Mesendoderm (in vitro differentiated cells): ENCODE measurements around the gene MACROD1.

ENCODE experiments used
- DNase-seq: peaks from one replicate; pipeline ENCODE4 v3.0.0; 2013
- H2AK5ac ChIP-seq: 2 replicates; pipeline ENCODE4 v1.6.1; 2013; ENCODE audit warnings: low read length, inconsistent platforms
- H2BK120ac ChIP-seq: 2 replicates; pipeline ENCODE4 v1.6.1; 2013; ENCODE audit warnings: low read depth, mild to moderate bottlenecking, low read length, moderate library complexity, mixed read lengths
- H2BK15ac ChIP-seq: replicated peaks from 2 replicates; pipeline ENCODE4 v1.6.1; 2013; ENCODE audit warnings: low read depth, mild to moderate bottlenecking, moderate library complexity
- H2BK5ac ChIP-seq: 2 replicates; pipeline ENCODE4 v1.6.1; 2013; ENCODE audit warnings: low read length, inconsistent platforms
- H3K18ac ChIP-seq: 2 replicates; pipeline ENCODE4 v1.6.1; 2013; ENCODE audit warnings: mild to moderate bottlenecking, low read length, mixed read lengths
- H3K23ac ChIP-seq: one replicate; pipeline ENCODE4 v1.6.1; 2013; ENCODE audit warnings: low read length
- H3K27ac ChIP-seq: 2 replicates; pipeline ENCODE4 v1.5.1; 2013; ENCODE audit warnings: low read depth, mild to moderate bottlenecking, inconsistent platforms, low read length, moderate library complexity
- H3K27me3 ChIP-seq: 2 replicates; pipeline ENCODE4 v1.6.1; 2013; ENCODE audit warnings: low read length, control low read depth, mild to moderate bottlenecking, inconsistent platforms; ENCODE audit not compliant: insufficient read depth, poor library complexity
- H3K36me3 ChIP-seq: 2 replicates; pipeline ENCODE4 v1.6.1; 2013; ENCODE audit warnings: low read length, inconsistent platforms; ENCODE audit not compliant: control insufficient read depth, insufficient read depth
- H3K4ac ChIP-seq: one replicate; pipeline ENCODE4 v1.6.1; 2013; ENCODE audit warnings: low read depth, mild to moderate bottlenecking, low read length, moderate library complexity
- H3K4me1 ChIP-seq: 2 replicates; pipeline ENCODE4 v1.6.1; 2013; ENCODE audit warnings: low read depth, low read length, inconsistent platforms; ENCODE audit not compliant: control insufficient read depth
- H3K4me2 ChIP-seq: 2 replicates; pipeline ENCODE4 v1.6.1; 2013; ENCODE audit warnings: low read length
- H3K4me3 ChIP-seq: 2 replicates; pipeline ENCODE4 v1.5.1; 2013; ENCODE audit warnings: mild to moderate bottlenecking, low read length
- H3K56ac ChIP-seq: one replicate; pipeline ENCODE4 v1.6.1; 2013; ENCODE audit warnings: low read length
- H3K79me1 ChIP-seq: 2 replicates; pipeline ENCODE4 v1.6.1; 2013; ENCODE audit warnings: low read length, inconsistent platforms
- H3K79me2 ChIP-seq: 2 replicates; pipeline ENCODE4 v1.6.1; 2013; ENCODE audit warnings: mild to moderate bottlenecking, low read length; ENCODE audit not compliant: control insufficient read depth, insufficient read depth
- H3K9ac ChIP-seq: 2 replicates; pipeline ENCODE4 v1.6.1; 2013; ENCODE audit warnings: low read length, inconsistent platforms
- H4K5ac ChIP-seq: one replicate; pipeline ENCODE4 v1.6.1; 2013; ENCODE audit warnings: low read length
- H4K8ac ChIP-seq: one replicate; pipeline ENCODE4 v1.6.1; 2013; ENCODE audit warnings: low read depth, mild to moderate bottlenecking, control low read depth, low read length, moderate library complexity
- WGBS: extraction: QIAGEN DNeasy Blood & Tissue Kit; methylation state at CpG from one replicate; pipeline ENCODE4 v1.1.7; 2013; ENCODE audit warnings: low lambda C conversion rate, missing lambda C conversion rate; ENCODE audit not compliant: insufficient coverage; ENCODE audit errors: extremely low coverage; 5-methylcytosine and 5-hydroxymethylcytosine counted together

The MACROD1 gene

DNA sequence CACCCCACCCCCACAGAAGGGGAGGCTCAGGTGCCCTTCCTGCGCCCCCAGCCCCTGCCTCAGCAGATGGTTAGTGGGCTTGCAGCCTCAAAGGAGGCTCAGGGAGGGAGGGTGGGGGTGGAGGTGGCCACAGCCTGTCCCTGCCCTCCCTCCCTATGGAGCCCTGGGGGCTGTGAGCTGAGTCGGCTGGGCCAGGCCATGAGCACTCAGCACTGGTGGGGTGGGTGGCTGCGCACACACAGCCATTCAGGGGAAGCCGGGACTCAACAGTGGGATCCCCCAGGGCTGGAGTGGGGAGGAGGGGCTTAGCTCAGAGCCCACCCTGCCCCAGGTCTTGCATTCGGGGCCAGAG lies 80.0 kb downstream of the MACROD1 start:
- no peak for DNase-seq
- Histone ChIP-seq H3K23ac (no peak overlapping the region), H3K4me1 (no peaks in the 10 kb centered on the region), H3K79me2 (no peaks in the 10 kb centered on the region), H3K56ac (no peak overlapping the region), H3K79me1 (no peaks in the 10 kb centered on the region), H2BK5ac (no peak overlapping the region), H4K8ac (no peak overlapping the region), H3K27me3 (no peaks in the 10 kb centered on the region), H4K5ac (no peak overlapping the region), H2BK15ac (no peak overlapping the region), H2AK5ac (no peak overlapping the region), H3K27ac (no peak overlapping the region), H2BK120ac (no peak overlapping the region), H3K18ac (no peak overlapping the region), H3K4me3 (no peak overlapping the region), H3K4me2 (no peak overlapping the region), H3K4ac (no peak overlapping the region), H3K9ac (no peak overlapping the region), H3K36me3 (no peaks in the 10 kb centered on the region)
- WGBS: no CpG with 5 or more reads among the region's 5 CpGs

DNA sequence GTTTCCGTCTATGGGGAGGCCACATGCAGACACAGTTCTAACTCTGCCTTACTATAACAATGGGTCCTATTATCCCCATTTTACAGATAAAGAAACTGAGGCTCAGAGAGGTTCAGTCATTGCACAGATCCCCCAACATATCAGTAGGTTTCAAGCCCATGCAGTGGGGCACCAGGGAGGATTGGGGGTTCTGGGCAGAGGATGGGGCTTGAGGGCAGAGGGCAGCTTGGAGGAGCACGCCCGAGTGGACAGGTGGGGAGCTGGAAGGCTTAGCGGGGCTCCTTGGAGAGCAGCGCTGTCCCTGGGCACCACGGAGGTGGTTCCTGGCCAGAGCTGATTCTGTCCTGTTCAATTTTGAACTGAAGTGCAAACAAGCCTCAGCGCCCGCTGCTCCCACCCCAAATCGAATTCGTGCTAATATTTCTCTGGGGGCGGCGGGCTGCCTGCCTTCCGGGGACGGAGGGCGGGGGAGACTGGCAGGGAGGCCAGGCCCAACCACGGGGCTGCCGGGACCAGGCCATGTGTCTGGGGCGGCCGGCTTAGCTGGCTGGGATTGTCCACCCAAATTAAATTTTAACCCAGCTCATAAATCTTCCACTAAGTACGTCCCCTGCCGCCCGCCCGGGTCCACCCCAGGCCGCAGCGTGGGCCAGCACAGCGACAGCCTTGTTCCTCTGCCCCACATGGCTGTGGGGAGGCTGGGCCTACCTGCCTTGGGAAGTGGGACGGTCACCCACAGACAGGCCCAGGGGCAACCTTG lies 80.8 kb downstream of the MACROD1 start:
- no peaks in the 10 kb centered on the region for H3K4me1 ChIP-seq
- no peak overlapping the region for H2BK15ac ChIP-seq
- no peak overlapping the region for H2BK120ac ChIP-seq
- no peak overlapping the region for H3K9ac ChIP-seq
- H3K79me2 ChIP-seq: no peaks in the 10 kb centered on the region
- no peak overlapping the region for H3K56ac ChIP-seq
- H3K23ac ChIP-seq: no peak overlapping the region
- no peak overlapping the region for H4K5ac ChIP-seq
- H2BK5ac ChIP-seq: no peak overlapping the region
- no peak overlapping the region for H2AK5ac ChIP-seq
- no peak for DNase-seq
- H4K8ac ChIP-seq: no peak overlapping the region
- no peaks in the 10 kb centered on the region for H3K27me3 ChIP-seq
- no peak overlapping the region for H3K4me3 ChIP-seq
- no peak overlapping the region for H3K27ac ChIP-seq
- H3K4me2 ChIP-seq: no peak overlapping the region
- H3K4ac ChIP-seq: no peak overlapping the region
- no peak overlapping the region for H3K18ac ChIP-seq
- H3K79me1 ChIP-seq: no peaks in the 10 kb centered on the region
- H3K36me3 ChIP-seq: no peaks in the 10 kb centered on the region
- WGBS: no CpG with 5 or more reads among the region's 27 CpGs

- H3K79me1 ChIP-seq: no peaks in the 10 kb centered on the region
- H3K23ac ChIP-seq: no peak overlapping the region
- no peaks in the 10 kb centered on the region for H3K79me2 ChIP-seq
- H3K9ac ChIP-seq: no peak overlapping the region
- no peak overlapping the region for H3K4ac ChIP-seq
- H4K5ac ChIP-seq: no peak overlapping the region
- H3K56ac ChIP-seq: no peak overlapping the region
- no peak overlapping the region for H3K18ac ChIP-seq
- H3K36me3 ChIP-seq: no peaks in the 10 kb centered on the region
- H2BK5ac ChIP-seq: no peak overlapping the region
- H2AK5ac ChIP-seq: no peak overlapping the region
- no CpG with 5 or more reads among the region's 26 CpGs for WGBS
- no peak overlapping the region for H3K27ac ChIP-seq
- no peak overlapping the region for H4K8ac ChIP-seq
- no peak overlapping the region for H3K4me3 ChIP-seq
- no peak for DNase-seq
- no peak overlapping the region for H2BK15ac ChIP-seq
- no peak overlapping the region for H2BK120ac ChIP-seq
- no peaks in the 10 kb centered on the region for H3K27me3 ChIP-seq
- no peak overlapping the region for H3K4me2 ChIP-seq
- H3K4me1 ChIP-seq: no peaks in the 10 kb centered on the region
Observed at GRCh38 chr11:64084146-64084950, 81.6 kb downstream of the MACROD1 start.

GRCh38 chr11:64083398-64084080 lies 82.4 kb downstream of the MACROD1 start:
- H3K9ac ChIP-seq: no peak overlapping the region
- H3K56ac ChIP-seq: no peak overlapping the region
- no peaks in the 10 kb centered on the region for H3K27me3 ChIP-seq
- WGBS: no CpG with 5 or more reads among the region's 28 CpGs
- no peak overlapping the region for H3K4me3 ChIP-seq
- no peak overlapping the region for H2BK120ac ChIP-seq
- no peak overlapping the region for H2AK5ac ChIP-seq
- no peak overlapping the region for H3K23ac ChIP-seq
- no peak overlapping the region for H4K8ac ChIP-seq
- no peak for DNase-seq
- no peak overlapping the region for H4K5ac ChIP-seq
- no peak overlapping the region for H3K18ac ChIP-seq
- no peaks in the 10 kb centered on the region for H3K79me2 ChIP-seq
- H2BK15ac ChIP-seq: no peak overlapping the region
- no peak overlapping the region for H2BK5ac ChIP-seq
- no peak overlapping the region for H3K4ac ChIP-seq
- H3K4me2 ChIP-seq: no peak overlapping the region
- H3K79me1 ChIP-seq: no peaks in the 10 kb centered on the region
- H3K27ac ChIP-seq: no peak overlapping the region
- no peaks in the 10 kb centered on the region for H3K4me1 ChIP-seq
- no peaks in the 10 kb centered on the region for H3K36me3 ChIP-seq

GRCh38 chr11:64081745-64082442 lies 84.0 kb downstream of the MACROD1 start:
- H2BK5ac ChIP-seq: no peak overlapping the region
- no peaks in the 10 kb centered on the region for H3K4me1 ChIP-seq
- H3K23ac ChIP-seq: no peak overlapping the region
- H4K8ac ChIP-seq: no peak overlapping the region
- H3K18ac ChIP-seq: no peak overlapping the region
- H3K4me3 ChIP-seq: no peak overlapping the region
- no peak for DNase-seq
- no peak overlapping the region for H3K27ac ChIP-seq
- H2BK15ac ChIP-seq: no peak overlapping the region
- no peak overlapping the region for H4K5ac ChIP-seq
- H3K4ac ChIP-seq: no peak overlapping the region
- no peak overlapping the region for H3K9ac ChIP-seq
- no peaks in the 10 kb centered on the region for H3K27me3 ChIP-seq
- H3K36me3 ChIP-seq: no peaks in the 10 kb centered on the region
- H3K4me2 ChIP-seq: no peak overlapping the region
- no peaks in the 10 kb centered on the region for H3K79me1 ChIP-seq
- no peak overlapping the region for H3K56ac ChIP-seq
- WGBS: no CpG with 5 or more reads among the region's 27 CpGs
- H2AK5ac ChIP-seq: no peak overlapping the region
- no peaks in the 10 kb centered on the region for H3K79me2 ChIP-seq
- no peak overlapping the region for H2BK120ac ChIP-seq
